Caki2 (cell line): ENCODE results near the gene CENPB. TPM values are rescaled to one million over a fixed set of nuclear protein-coding genes. Genes with fewer than 3 reads are reported as not detected.
"Not testable (repeated sequence)": the region's sequence is repeated elsewhere in the genome, so short reads cannot be mapped to it uniquely, and the experiment has no call there.

Experiments
- DNase-seq: peaks from one replicate; pipeline ENCODE4 v3.0.0-alpha.2; 2015; ENCODE audit warnings: low read depth
- in situ Hi-C: cut with HindIII; loops from 2 replicates; pipeline ENCODE4 v1.10.0; 2016; ENCODE audit warnings: low sequenced_read_pairs, low pct_unique_long_range_greater_than_20kb, mixed read lengths
- total RNA-seq: library from RNA; depleted of rRNA; stranded (reverse); fragments of >200 nt; shearing (Covaris generic); gene quantifications from 2 replicates; pipeline ENCODE4 v1.2.3, GENCODE V29; 2014; ENCODE audit warnings: low replicate concordance; rRNA removed

Gene CENPB
- 101 and 105 TPM in 2 replicates for total RNA-seq

GRCh38 chr20:3786665-3787323, at the start of gene CENPB:
CENPB (minus strand) TSS chr20:3786740; CDS start chr20:3786483, 257 bp downstream.
- peak; percentile 70 for DNase-seq
- in situ Hi-C loops, result no loop called here

DNA sequence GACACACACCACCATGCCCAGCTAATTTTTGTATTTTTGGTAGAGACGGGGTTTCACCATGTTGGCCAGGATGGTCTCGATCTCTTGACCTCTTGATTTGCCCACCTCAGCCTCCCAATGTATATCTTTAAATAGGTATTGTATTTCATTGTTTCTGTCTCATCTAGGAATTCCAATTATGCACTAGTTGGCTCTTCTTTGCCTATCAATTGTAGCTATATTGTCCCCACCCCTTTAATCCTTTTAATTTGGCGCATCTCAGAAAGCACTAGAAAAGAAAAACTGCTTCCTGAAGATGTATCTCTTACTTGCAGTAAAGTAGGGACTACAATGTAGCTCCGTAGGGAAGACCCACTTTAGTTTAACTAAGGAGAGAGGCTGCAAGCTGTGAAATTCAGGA, 49.6 kb upstream of the CENPB start:
- in situ Hi-C loops, result no loop called here
- no peak for DNase-seq

DNA sequence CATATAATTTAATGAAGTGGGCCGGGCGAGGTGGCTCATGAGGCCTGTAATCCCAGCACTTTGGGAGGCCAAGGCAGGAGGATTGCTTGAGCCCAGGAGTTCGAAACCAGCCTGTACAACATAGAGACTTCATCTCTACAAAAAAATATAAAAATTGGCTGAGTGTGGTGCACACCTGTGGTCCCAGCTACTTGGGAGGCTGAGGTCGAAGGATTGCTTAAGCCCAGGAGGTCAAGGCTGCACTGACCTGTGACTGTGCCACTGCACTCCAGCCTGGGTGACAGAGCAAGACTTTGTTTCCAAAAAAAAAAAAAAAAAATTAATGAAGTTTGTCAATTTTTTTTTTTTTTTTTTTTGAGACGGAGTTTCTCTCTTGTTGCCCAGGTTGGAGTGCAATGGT, 43.4 kb upstream of the CENPB start:
- DNase-seq, result not testable (repeated sequence)

GRCh38 chr20:3828798-3829197, 42.3 kb upstream of the CENPB start:
- in situ Hi-C loops, result no loop called here
- DNase-seq, result no peak

More for the DNA sequence above, 43.4 kb upstream of the CENPB start:
- in situ Hi-C loops, result not testable (repeated sequence)

- in situ Hi-C loops, result no loop called here
These were observed 39.9 kb upstream of the CENPB start for GRCh38 chr20:3826420-3826819.

GRCh38 chr20:3825526-3825925, 39.0 kb upstream of the CENPB start:
- in situ Hi-C loops, result no loop called here
- no peak for DNase-seq

More at GRCh38 chr20:3826420-3826819, 39.9 kb upstream of the CENPB start:
- no peak for DNase-seq

- in situ Hi-C loops, result no loop called here
- no peak for DNase-seq
These were observed 37.3 kb upstream of the CENPB start for GRCh38 chr20:3823881-3824280.

- in situ Hi-C loops, result no loop called here
- DNase-seq, result no peak
These were observed 35.5 kb upstream of the CENPB start for GRCh38 chr20:3821996-3822395.

DNA sequence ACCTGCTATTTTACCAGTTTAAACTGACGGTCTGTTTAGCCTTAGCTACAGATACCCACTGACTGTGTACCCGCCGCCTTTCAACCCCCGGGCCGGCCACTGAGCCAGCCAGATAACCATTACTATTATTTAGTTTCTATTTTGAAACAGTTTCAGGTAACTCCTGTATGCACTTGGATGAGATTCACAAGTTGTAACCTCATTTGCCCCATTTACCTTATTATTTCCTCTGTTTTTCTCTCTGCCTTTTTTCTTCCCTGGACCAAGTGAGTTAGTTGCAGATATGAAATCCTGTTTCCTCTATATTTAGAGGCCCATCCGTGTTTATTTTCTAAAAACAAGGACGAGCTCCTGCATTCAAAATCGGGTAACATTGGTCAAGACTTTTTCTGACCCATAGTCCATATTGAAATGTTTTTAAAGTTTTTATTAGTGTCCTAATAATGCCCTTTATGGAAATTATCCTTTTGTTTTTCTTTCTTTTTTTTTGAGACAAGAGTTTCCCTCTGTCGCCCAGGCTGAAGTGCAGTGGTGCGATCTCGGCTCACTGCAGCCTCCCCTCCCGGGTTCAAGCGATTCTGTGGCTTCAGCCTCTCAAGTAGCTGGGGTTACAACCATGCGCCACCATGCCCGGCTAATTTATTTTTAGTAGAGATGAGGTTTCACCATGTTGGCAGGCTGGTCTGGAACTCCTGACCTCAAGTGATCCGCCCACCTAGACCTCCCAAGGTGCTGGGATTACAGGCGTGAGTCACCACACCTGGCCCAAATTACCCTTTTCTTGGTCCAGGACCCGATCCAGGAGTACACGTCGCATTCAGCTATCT, 34.6 kb upstream of the CENPB start:
- DNase-seq, result no peak
- in situ Hi-C loops, result no loop called here

DNA sequence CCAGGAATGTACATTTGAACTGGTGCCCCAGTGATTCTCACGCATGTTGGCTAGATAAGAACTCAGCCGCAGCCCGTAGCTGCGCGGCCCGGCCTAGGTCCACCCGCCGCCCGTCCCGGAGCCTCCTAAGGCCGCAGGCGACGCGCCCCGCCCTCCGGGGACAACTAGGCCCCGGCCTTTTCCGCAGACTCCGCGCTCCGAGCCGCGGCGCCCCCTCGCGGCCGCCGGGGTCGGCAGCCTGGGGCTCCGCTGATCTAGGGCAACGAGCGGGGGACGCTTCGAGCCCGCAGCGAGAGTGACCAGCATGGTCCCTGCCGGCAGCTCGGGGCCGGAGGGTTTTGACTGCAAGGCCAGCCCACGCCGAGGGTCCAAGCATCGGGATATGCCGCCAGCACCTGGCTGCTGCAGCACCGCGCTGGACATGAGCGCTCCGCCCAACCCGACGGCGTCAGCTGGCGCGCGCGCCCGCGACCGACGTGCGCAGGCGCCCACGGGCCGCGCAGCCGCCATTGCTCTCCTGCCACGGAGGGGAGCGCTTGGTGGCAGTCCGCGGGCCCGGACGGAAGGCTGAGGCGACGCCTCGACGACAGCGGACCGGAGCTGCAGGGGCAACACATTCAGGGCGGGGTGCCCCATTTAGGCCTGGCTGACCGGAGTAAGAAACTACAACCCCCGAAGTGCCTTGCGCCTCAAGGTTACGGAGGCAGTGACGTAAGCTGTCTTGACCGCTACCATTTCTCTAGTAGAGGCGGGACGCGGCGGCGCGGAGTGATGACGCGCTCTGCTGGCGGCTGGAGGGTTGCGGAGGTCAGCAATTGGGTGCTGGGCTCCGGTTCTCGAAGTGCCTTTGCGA, 33.7 kb upstream of the CENPB start, which contains the start of gene AP5S1:
TSS of gene AP5S1 (plus strand) at position 500 of the 853 bp plus-strand sequence. CDS start 1,571 bp downstream, outside the sequence.
- DNase-seq, result peak; percentile 97
- in situ Hi-C loops, result no loop called here

DNA sequence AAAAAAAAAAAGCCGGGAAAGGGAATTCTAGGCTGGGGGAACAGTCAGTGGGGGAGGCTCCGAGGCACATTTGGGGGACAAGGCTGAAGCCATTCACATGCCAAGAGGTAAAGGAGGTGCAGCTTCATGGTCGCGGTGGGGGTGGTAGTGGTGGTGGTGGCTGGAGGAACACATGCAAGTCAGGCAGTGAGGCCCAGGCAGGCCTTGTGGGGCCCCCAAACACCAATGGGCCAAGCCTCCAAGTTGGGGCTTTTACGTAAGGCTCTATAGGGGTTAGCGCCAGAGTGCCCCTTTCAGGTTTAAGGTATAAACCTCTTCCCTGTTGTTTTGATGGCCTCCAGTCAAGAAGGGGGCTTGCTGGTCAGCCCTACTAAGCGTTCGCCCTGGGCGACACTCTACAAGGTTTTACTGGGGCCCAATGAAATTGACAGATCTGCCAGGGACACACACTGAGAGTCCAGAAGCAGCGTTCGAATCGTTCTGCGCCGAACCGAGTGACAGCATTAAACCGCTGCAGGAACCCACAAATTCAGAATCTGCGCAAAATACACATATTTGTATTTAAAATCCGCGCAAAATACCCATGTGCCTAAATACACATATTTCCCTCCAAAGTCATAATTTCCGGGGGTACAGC, 33.0 kb upstream of the CENPB start:
- in situ Hi-C loops, result no loop called here
- DNase-seq, result no peak

- in situ Hi-C loops, result no loop called here
- peak; percentile 78 for DNase-seq
These were observed 31.9 kb upstream of the CENPB start for GRCh38 chr20:3818155-3819151.

DNA sequence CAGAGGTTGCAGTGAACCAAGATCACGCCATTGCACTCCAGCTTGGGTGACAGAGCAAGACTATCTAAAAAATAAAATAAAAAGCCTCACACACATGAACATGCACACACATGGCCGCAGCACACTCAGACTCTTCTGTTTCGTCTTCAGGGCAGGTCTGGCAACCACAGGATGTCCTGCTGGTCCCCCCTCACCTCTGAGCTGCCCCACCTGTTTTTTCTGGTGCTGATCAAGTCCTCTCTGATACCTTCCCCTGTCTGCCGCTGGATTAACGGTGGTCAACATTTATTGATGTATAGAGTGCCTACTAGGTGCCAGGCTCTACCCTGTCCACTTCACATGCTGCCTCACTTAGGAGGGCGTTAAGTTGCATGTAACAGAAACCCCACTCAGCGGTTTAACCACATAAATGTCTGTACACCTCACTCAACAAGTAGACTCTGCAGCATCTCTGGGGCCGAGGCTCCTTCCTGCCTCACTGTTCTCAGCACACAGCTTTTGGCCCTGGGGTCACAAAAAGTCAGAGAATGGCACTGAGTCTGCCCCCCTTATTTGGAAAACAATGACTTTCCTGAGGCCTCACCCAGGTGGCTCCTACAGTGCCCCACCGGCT, 29.3 kb upstream of the CENPB start:
- in situ Hi-C loops, result no loop called here
- no peak for DNase-seq

DNA sequence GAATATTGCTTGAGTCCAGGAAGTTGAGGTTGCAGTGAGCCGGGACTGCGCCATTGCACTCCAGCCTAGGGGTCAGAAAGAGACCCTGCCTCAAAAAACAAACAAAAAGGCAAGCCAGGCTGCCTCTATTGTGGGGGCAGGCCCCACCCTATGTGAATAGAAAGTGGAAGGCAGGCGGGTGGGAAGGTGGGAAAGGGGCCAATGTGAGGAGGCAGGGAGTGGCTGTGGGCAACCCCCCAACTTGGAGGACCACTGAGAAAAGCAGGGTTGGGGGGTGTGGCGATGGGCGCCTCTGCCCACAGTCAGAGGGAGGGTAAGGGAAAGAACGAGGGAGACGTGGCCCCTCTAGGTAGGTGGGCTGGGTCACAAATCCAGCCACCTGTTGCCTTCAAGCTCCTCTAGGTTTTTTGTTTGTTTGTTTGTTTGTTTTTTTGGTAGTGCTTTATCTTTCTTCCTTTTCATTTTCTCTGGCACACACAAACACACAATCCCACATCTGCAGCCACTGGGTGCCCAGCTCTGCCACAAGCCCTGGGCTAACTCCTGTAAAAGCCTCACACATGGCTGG, 28.5 kb upstream of the CENPB start:
- DNase-seq, result no peak
- in situ Hi-C loops, result no loop called here

DNA sequence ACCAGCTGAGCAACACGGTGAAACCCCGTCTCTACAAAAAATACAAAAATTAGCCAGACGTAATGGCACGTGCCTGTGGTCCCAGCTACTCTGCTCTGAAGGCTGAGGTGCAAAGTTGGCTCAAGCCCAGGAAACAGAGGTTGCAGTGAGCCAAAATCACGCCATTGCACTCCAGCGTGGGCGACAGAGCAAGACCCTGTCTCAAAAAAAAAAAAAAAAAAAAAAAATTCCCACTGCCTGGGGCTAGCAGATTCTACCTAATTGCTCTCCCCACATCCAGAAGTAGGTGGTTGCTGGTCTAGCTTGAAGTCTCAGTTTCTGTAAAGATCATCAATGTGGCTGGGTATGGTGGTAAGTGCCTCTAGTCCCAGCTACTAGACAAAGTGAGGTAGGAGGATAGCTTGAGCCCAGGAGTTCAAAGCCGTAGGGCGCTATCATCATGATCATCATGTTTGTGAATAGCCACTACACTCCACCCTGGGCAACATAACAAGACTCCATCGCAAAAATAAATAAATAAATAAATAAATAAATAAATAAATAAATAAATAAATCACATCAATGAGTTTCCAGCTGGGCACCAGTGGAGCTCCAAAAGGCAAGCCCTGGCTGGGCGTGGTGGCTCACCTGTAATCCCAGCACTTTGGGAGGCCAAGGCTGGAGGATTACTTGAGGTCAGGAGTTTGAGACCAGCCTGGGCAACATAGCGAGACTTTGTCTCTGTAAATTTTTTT, 27.5 kb upstream of the CENPB start:
- DNase-seq, result no peak
- in situ Hi-C loops, result no loop called here
